Measurements from ENCODE around the gene BRD2. TPM values are rescaled to one million over a fixed set of nuclear protein-coding genes. Genes with fewer than 3 reads are reported as not detected.
A peak's percentile ranks its signal among the peaks of the same experiment; 100 is the strongest.

Gene BRD2
- 186 TPM for total RNA-seq (ENCODE audit: unreplicated experiment)
- long read RNA-seq, transcript BRD2-219 (9 exons, 2,338 nt) = major isoform, 24 of 41 reads
- long read RNA-seq, partial matches to known transcripts = 11 of 41 reads
- long read RNA-seq, other reads (novel, unspliced or antisense) = 5 of 41 reads

GRCh38 chr6:32968093-32968866 is at the start of gene BRD2:
Gene BRD2, plus strand, starts transcription at chr6:32968594. Its CDS starts 4,305 bp downstream, at chr6:32972899.
- Mint-ChIP-seq H3K36me3 (ENCODE audit: low read depth, unreplicated experiment) (peaks cover 21% of the 10 kb centered on the region), H3K4me1 (ENCODE audit: unreplicated experiment) (peaks cover 49% of the 10 kb centered on the region), H3K27me3 (ENCODE audit: unreplicated experiment) (peaks cover 12% of the 10 kb centered on the region), H3K27ac (ENCODE audit: unreplicated experiment) (peak within 1 kb of the TSS; percentile 100), H3K4me3 (ENCODE audit: unreplicated experiment) (peak within 1 kb of the TSS; percentile 97), H3K9me3 (ENCODE audit: unreplicated experiment) (no peaks in the 10 kb centered on the region)
- DNase-seq (ENCODE audit: low spot score) = peak; percentile 95
- TF ChIP-seq CTCF (IDR thresholded peaks at IDR 0.05; ENCODE audit: unreplicated experiment) = no peak

GRCh38 chr6:32920715-32921114 is 47.7 kb upstream of the BRD2 start:
- no peak overlapping the region for H3K4me3 Mint-ChIP-seq (ENCODE audit: unreplicated experiment)
- H3K9me3 Mint-ChIP-seq (ENCODE audit: unreplicated experiment) = no peaks in the 10 kb centered on the region
- no peak overlapping the region for H3K27ac Mint-ChIP-seq (ENCODE audit: unreplicated experiment)
- no peak for DNase-seq (ENCODE audit: low spot score)
- H3K36me3 Mint-ChIP-seq (ENCODE audit: low read depth, unreplicated experiment) = no peaks in the 10 kb centered on the region
- H3K27me3 Mint-ChIP-seq (ENCODE audit: unreplicated experiment) = no peaks in the 10 kb centered on the region
- no peak for TF ChIP-seq CTCF (IDR thresholded peaks at IDR 0.05; ENCODE audit: unreplicated experiment)
- peaks cover 4% of the 10 kb centered on the region for H3K4me1 Mint-ChIP-seq (ENCODE audit: unreplicated experiment)

DNA sequence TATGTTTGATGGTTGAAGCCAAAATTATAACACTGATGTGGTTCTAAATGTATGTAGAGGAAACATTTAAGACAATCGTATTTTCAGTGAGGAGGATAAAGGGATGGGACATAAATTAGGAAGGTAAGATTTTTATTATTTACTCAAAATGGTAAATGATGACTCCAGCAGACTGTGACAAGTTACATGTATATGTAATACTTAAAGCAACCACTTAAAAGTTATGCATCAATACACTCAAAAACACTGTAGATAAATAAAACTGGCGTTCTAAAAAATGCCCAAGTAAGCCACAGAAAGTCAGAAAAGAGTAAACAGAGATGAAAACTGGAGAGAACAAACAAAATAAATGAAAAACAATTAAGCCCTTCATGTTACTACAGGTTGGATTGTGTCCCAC is 46.3 kb upstream of the BRD2 start:
- H3K36me3 Mint-ChIP-seq (ENCODE audit: low read depth, unreplicated experiment) = no peaks in the 10 kb centered on the region
- no peak overlapping the region for H3K4me3 Mint-ChIP-seq (ENCODE audit: unreplicated experiment)
- H3K27me3 Mint-ChIP-seq (ENCODE audit: unreplicated experiment) = no peaks in the 10 kb centered on the region
- DNase-seq (ENCODE audit: low spot score) = no peak
- H3K9me3 Mint-ChIP-seq (ENCODE audit: unreplicated experiment) = no peaks in the 10 kb centered on the region
- H3K27ac Mint-ChIP-seq (ENCODE audit: unreplicated experiment) = no peak overlapping the region
- H3K4me1 Mint-ChIP-seq (ENCODE audit: unreplicated experiment) = peaks cover 4% of the 10 kb centered on the region
- TF ChIP-seq CTCF (IDR thresholded peaks at IDR 0.05; ENCODE audit: unreplicated experiment) = no peak

- DNase-seq (ENCODE audit: low spot score) = no peak
- no peak overlapping the region for H3K27ac Mint-ChIP-seq (ENCODE audit: unreplicated experiment)
- TF ChIP-seq CTCF (IDR thresholded peaks at IDR 0.05; ENCODE audit: unreplicated experiment) = no peak
- H3K9me3 Mint-ChIP-seq (ENCODE audit: unreplicated experiment) = no peaks in the 10 kb centered on the region
- no peaks in the 10 kb centered on the region for H3K36me3 Mint-ChIP-seq (ENCODE audit: low read depth, unreplicated experiment)
- H3K4me1 Mint-ChIP-seq (ENCODE audit: unreplicated experiment) = peaks cover 11% of the 10 kb centered on the region
- H3K4me3 Mint-ChIP-seq (ENCODE audit: unreplicated experiment) = no peak overlapping the region
- H3K27me3 Mint-ChIP-seq (ENCODE audit: unreplicated experiment) = peaks cover 2% of the 10 kb centered on the region
Observed at GRCh38 chr6:32931211-32931610, 37.2 kb upstream of the BRD2 start.

Data from endothelial cell (in vitro differentiated cells).